Pons (tissue), 1 donor: ENCODE measurements around the gene APOC3.

Experiments
- DNase-seq: peaks from one replicate; pipeline ENCODE4 v3.0.0-alpha.2; 2016; ENCODE audit warnings: low spot score

APOC3 gene

DNA sequence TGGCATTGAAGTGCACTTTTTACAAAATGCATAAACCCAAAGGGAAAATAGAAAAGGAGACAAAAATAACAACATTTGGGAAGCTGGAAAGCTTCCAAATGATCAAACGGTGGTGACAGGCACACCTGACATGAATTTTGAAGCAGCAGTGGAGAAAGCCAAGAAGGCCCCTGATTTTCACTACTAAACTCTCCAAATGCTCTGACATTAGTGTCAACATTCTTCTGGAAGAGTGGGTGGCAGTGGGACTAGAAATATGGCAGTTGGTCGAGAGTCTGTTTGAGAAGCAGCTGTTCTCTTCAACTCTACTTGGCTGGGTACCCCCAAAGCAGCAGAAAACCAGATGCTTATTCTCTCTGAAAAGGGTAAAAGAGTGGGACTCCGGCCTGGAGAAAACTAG lies 25.7 kb upstream of the APOC3 start:
- DNase-seq: no peak

DNA sequence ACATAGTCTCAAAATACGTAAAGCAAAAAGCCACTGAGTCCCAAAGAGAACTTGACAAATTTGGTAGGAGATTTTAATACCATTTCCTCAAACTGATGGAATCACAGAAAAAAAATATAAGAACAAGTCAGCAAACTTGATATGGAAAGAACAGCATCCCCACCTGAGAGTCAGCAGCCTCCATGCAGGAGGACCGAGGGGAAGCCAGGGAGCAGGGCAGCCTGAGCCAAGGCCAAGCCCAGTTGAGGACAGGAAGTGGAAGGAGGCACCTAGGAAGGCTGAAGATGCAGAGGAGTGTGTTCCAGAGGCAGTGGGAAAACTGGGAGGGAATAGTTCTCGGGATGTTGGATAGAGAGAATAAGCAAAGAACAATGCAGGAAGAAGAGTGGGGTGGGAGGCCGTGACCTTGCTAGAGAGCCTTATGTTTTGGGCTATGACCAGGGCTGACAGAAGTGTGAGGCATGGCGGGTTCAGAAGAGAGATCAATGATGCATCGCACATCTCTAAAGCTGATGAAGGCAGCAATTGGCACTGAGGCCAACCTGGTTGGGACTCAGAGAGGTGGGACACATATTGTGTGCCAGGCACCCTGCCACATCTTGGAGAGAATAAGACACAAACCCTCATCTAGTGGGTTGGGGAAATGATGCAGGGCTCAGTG lies 22.0 kb upstream of the APOC3 start:
- DNase-seq: no peak

GRCh38 chr11:116808262-116809175 lies 21.2 kb upstream of the APOC3 start:
- no peak for DNase-seq

DNA sequence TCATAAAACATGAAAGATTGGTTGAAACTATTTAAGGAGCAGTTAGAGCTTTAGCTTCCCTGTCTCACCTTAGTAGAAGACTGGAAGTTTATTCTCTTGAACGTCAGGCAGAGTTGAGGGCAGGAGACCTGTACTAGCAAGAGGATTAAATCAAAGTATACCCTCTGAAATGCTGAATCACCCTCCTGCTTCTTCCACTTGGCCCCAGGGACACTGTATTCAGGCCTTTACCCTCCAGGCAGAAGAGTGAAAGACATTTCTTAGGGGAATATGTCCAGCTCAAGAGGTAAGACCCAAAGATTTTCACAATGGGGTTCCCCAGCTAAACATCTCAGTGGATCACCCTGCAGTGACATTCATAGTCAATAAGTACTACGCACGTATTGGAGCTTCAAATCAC lies 18.5 kb upstream of the APOC3 start:
- no peak for DNase-seq

DNA sequence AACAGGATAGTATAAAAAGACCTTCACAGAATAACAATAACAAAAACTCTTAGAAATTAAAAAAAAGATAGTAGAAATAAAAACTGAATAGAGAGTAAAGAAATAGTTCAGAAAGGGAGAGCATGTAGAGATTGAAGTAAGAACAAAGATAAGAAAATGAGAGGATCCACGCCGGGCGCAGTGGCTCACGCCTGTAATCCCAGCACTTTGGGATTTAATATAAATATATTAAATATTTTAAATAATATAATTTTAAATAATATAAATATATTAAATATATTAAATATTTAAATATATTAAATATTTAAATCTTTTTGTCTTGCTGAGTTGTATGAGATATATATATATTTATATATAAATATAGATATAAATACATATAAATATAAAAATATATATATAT lies 17.6 kb upstream of the APOC3 start:
- DNase-seq: no peak

DNA sequence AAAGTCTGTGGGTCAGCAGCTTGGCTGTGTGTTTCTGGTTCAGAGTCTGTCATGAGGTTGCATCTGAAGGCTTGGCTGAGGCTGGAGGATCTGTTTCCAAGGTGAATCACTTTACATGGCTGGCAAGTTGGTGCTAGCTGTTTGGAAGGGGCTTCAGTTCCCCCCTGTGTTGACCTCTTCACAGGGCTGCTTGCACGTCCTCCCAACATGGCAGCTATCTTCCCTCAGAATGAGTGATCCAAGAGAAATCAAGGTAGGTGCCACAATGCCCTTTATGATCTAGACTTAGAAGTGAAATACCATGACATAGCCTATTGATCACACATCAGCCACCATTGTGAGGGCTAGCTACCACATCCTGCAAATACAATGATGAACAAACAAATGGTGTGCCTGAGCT lies 16.5 kb upstream of the APOC3 start:
- no peak for DNase-seq

- DNase-seq: no peak
These were observed 15.8 kb upstream of the APOC3 start for GRCh38 chr11:116813781-116814471.

DNA sequence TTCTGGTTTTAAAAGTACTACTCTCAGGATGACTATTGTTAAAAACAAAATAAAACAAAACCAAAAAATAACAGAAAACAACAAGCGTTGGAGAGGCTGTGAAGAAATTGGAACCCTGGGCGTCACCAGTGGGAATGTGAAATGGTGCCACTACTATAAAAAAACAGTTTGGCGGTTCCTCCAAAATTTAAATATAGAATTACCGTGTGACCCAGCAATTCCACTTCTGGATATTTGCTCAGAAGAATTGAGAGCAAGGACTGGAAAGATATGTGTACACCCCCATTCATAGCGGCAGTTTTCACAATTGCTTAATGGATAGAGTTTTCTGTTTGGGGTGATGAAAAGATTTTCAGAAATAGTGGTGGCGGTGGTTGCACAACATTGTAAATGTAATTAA lies 15.2 kb upstream of the APOC3 start:
- no peak for DNase-seq

- no peak for DNase-seq
These were observed 10.7 kb upstream of the APOC3 start for GRCh38 chr11:116819049-116819448.

- no peak for DNase-seq
These were observed 8.4 kb upstream of the APOC3 start for GRCh38 chr11:116821050-116821918.

DNA sequence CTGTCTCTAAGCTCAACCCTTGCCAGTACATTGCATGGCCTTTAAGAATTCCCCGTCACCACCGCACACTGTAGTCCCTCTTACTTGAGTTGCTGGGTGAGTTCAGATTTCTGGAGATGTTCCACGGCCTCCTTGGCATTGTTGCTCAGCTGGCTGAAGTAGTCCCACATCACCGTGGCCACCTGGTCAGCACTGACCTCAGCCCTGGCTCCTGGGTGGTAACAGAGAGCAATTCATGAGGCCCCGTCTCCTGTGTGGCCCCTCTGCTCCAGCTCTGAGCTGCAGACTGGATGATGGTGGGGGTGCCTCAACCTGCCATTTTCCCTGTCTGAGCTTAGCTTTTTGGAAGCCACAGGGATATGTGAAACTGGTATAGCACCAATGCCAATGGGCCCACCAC lies 7.1 kb upstream of the APOC3 start:
- DNase-seq: no peak

GRCh38 chr11:116823031-116823843 lies 6.5 kb upstream of the APOC3 start, which contains the start of gene APOA4:
Gene APOA4 (minus strand): TSS chr11:116823304. CDS start chr11:116823191, 113 bp downstream.
- DNase-seq: no peak

DNA sequence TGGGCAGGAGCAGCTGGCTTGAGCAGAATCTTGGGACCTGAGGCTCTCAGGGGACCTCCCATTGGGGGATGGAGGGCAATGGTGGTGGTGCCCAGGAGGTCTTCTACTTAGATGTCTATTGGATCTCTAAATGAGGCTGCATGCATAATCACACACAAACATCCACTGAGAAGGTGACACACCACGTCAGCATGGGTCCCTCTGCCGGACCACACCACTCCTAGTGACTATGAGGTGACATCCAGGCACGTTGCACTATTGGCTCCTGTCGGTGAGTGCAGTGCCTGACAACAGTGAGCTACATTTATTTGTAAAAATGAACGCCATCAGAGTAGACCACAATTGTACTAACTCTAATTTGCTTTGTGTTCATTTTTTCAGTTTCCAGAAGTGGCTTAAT lies 4.3 kb upstream of the APOC3 start:
- DNase-seq: no peak

- DNase-seq: no peak
These were observed 3.6 kb upstream of the APOC3 start for GRCh38 chr11:116825854-116826750.

DNA sequence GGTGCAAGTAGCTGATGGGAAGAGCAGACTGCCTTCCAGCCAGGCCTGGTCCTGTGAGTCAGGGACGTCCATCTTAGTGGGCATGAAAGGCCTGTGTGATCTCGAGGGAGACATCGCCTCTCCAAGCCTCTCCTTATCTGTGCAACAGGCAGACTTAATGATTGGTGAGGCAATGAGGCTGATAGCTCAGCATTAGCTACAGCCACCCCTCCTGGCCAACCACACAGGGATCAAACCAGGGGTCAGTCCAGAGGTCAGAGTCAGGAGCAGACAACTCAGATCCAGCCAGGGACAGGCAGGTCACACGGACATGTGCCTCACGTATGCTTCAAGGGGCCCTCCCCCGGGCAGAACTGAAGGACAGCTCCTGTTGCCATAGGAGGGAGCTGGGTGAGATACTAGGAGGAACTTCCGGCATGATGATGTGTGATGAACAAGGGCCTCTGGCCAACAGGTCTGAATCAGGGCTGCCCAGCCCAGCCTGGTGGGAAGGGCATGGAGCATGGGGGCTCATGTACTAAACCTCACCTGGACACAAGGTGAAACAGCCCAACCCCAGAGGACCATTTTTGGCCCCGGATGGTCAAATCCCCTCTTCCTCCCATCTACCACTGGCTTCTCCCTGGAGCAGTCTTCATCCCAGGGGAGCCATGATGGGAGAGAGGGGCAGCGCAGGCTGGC lies 2.8 kb upstream of the APOC3 start:
- DNase-seq: no peak

- no peak for DNase-seq
These were observed 2.2 kb upstream of the APOC3 start for GRCh38 chr11:116827461-116827860.

GRCh38 chr11:116828632-116829524 lies 829 bp upstream of the APOC3 start:
- DNase-seq: no peak
